HFFc6 (cell line): ENCODE measurements around the gene ZNF219. TPM values are rescaled to one million over a fixed set of nuclear protein-coding genes. Genes with fewer than 3 reads are reported as not detected.

Experiments
- DNase-seq: peaks from one replicate; pipeline ENCODE4 v3.0.0-alpha.2; 2018
- H3K27ac Mint-ChIP-seq: 2 replicates; pipeline ENCODE4 v1.8.0; 2020; ENCODE audit warnings: mild to moderate bottlenecking, mixed read lengths
- H3K27me3 Mint-ChIP-seq: 2 replicates; pipeline ENCODE4 v1.8.0; 2021; ENCODE audit warnings: mild to moderate bottlenecking, moderate library complexity, mixed read lengths; ENCODE audit not compliant: insufficient read depth
- H3K36me3 Mint-ChIP-seq: 2 replicates; pipeline ENCODE4 v1.8.0; 2021; ENCODE audit warnings: low read depth, mixed read lengths
- H3K4me1 Mint-ChIP-seq: 2 replicates; pipeline ENCODE4 v1.8.0; 2020; ENCODE audit warnings: low read depth, mixed read lengths
- H3K4me3 Mint-ChIP-seq: 2 replicates; pipeline ENCODE4 v1.8.0; 2020; ENCODE audit warnings: mild to moderate bottlenecking, moderate library complexity, mixed read lengths
- H3K9me3 Mint-ChIP-seq: 2 replicates; pipeline ENCODE4 v1.8.0; 2020; ENCODE audit warnings: mild to moderate bottlenecking, mixed read lengths
- CTCF ChIP-seq: fragments of 200-600 bp; sonication (generic); IDR thresholded peaks from 2 replicates; pipeline ENCODE4 v1.5.0; 2021; ENCODE audit warnings: antibody characterized with exemption, mild to moderate bottlenecking
- total RNA-seq, 6 experiments: library from RNA; stranded (reverse); fragmentation: NEBNext Ultra II Directional; extraction: Animal tissue kit (Norgen Biotek cat#: 25700); gene quantifications; 2 replicates in 1 of 6; 3 replicates in 5 of 6; pipeline ENCODE4 v1.2.3, GENCODE V29; 2021

The ZNF219 gene
- total RNA-seq, 6 experiments from 2014 or later: 5.3 to 11.2 (median 6.6) TPM

- peaks cover 34% of the 10 kb centered on the region for H3K4me1 Mint-ChIP-seq
- H3K27ac Mint-ChIP-seq: peak overlapping the region; percentile 13
- no peak for TF ChIP-seq CTCF
- H3K27me3 Mint-ChIP-seq: peaks cover 8% of the 10 kb centered on the region; the same call in 1 of the 2 replicates
- H3K36me3 Mint-ChIP-seq: no peaks in the 10 kb centered on the region
- DNase-seq: peak; percentile 51
- H3K4me3 Mint-ChIP-seq: peak overlapping the region; percentile 44
- H3K9me3 Mint-ChIP-seq: no peaks in the 10 kb centered on the region
Observed at GRCh38 chr14:21049271-21049673, 49.2 kb downstream of the ZNF219 start.

- Mint-ChIP-seq H3K4me3 (no peak overlapping the region), H3K36me3 (no peaks in the 10 kb centered on the region), H3K27ac (no peak overlapping the region), H3K4me1 (peaks cover 37% of the 10 kb centered on the region), H3K9me3 (no peaks in the 10 kb centered on the region), H3K27me3 (peaks cover 8% of the 10 kb centered on the region)
- TF ChIP-seq CTCF: no peak
- DNase-seq: no peak
Observed at GRCh38 chr14:21048638-21049037, 49.8 kb downstream of the ZNF219 start.

- H3K4me1 Mint-ChIP-seq: peaks cover 49% of the 10 kb centered on the region
- TF ChIP-seq CTCF: no peak
- peak; percentile 32 for DNase-seq
- H3K36me3 Mint-ChIP-seq: no peaks in the 10 kb centered on the region
- peak overlapping the region; percentile 1; the same call in 1 of the 2 replicates for H3K4me3 Mint-ChIP-seq
- no peaks in the 10 kb centered on the region for H3K9me3 Mint-ChIP-seq
- H3K27me3 Mint-ChIP-seq: peaks cover 18% of the 10 kb centered on the region
- peak overlapping the region; percentile 60; the same call in 1 of the 2 replicates for H3K27ac Mint-ChIP-seq
Observed at GRCh38 chr14:21047378-21047781, 51.1 kb downstream of the ZNF219 start.

DNA sequence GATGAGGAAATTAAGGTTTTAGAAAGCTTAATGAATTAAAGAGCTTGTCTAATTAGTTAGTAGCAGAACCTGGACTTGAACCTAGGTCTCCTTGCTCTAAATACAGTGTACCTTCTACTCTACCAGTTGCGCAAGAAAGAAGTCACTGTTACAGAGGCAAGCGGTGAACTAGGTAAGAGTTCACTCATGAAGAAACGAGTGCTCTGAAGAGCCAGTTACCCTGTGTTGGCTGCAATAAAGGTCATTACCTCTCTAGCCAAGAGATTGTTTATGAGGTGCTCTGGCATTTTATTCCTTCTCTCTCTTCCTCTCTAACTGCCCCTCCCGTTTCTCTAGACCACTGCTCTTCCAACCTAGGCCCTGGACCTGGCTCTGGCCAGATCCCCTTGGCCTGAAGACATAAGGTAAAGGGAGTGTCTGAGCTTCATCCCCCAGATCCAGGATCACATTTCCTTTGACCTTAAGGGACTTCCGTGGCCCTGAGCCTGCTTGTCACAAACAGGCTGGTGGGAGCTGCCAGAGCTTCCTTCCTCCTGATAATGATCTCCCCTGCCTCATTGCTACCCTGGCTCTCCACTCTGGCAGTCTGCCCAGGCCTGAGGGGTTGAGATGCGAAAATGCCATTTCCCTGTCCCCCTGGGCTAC lies 54.4 kb downstream of the ZNF219 start:
- no peaks in the 10 kb centered on the region for H3K9me3 Mint-ChIP-seq
- H3K4me1 Mint-ChIP-seq: peaks cover 68% of the 10 kb centered on the region
- no peaks in the 10 kb centered on the region for H3K36me3 Mint-ChIP-seq
- peaks cover 19% of the 10 kb centered on the region for H3K27me3 Mint-ChIP-seq
- H3K4me3 Mint-ChIP-seq: no peak overlapping the region
- no peak overlapping the region for H3K27ac Mint-ChIP-seq
- DNase-seq: no peak
- TF ChIP-seq CTCF: no peak

GRCh38 chr14:21043387-21043973 lies 55.0 kb downstream of the ZNF219 start:
- Mint-ChIP-seq H3K27ac (no peak overlapping the region), H3K4me1 (peaks cover 67% of the 10 kb centered on the region), H3K36me3 (no peaks in the 10 kb centered on the region), H3K9me3 (no peaks in the 10 kb centered on the region), H3K4me3 (no peak overlapping the region), H3K27me3 (peaks cover 23% of the 10 kb centered on the region)
- no peak for TF ChIP-seq CTCF
- no peak for DNase-seq
